GM12873 (cell line): ENCODE results near the gene KATNAL1.

ENCODE experiments used
- TF ChIP-seq, protein P1 (sequence below): IDR thresholded peaks from 2 replicates; pipeline ENCODE4 v1.5.1; 2012; ENCODE audit warnings: low read depth, mild to moderate bottlenecking, moderate library complexity, low read length, control low read depth; ENCODE audit not compliant: insufficient read depth; ENCODE audit errors: missing control alignments

The KATNAL1 gene

DNA sequence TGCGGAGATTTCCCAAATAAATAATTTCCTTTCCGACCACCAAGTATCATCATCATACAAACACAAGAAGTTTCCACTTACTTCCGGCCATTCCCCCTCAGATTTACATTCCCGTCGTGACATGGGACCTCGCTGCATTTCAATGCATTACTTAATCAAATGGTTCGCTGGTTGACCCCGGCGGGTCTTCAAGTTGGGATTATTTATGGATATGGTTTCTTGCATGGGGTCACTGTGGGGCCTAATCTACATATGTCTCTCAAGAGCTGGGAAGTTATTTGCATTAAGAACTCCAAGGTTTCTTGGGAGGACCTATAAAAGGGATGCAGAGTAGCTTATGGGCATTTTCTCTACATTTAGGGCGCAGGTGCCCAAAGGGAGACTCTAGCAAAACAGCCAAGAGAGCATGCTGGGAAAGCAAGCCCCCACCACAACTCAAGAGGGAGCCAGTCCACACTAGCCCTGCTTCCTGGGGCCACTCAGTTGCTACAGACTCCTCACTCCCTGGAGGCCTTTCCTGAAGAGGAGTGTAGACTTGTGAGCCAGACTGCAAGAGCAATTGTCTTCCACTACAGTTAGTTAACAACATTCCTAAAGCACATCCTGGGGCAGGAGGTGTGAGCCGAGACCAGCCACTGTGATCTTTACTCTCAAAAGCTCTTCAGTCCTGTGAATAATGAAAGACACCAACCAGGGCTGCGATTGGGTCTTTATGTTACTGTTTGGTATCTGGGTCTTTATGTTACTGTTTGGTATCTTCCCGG, 125.3 kb downstream of the KATNAL1 start:
- TF ChIP-seq, protein P1, sequence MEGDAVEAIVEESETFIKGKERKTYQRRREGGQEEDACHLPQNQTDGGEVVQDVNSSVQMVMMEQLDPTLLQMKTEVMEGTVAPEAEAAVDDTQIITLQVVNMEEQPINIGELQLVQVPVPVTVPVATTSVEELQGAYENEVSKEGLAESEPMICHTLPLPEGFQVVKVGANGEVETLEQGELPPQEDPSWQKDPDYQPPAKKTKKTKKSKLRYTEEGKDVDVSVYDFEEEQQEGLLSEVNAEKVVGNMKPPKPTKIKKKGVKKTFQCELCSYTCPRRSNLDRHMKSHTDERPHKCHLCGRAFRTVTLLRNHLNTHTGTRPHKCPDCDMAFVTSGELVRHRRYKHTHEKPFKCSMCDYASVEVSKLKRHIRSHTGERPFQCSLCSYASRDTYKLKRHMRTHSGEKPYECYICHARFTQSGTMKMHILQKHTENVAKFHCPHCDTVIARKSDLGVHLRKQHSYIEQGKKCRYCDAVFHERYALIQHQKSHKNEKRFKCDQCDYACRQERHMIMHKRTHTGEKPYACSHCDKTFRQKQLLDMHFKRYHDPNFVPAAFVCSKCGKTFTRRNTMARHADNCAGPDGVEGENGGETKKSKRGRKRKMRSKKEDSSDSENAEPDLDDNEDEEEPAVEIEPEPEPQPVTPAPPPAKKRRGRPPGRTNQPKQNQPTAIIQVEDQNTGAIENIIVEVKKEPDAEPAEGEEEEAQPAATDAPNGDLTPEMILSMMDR = no peak

DNA sequence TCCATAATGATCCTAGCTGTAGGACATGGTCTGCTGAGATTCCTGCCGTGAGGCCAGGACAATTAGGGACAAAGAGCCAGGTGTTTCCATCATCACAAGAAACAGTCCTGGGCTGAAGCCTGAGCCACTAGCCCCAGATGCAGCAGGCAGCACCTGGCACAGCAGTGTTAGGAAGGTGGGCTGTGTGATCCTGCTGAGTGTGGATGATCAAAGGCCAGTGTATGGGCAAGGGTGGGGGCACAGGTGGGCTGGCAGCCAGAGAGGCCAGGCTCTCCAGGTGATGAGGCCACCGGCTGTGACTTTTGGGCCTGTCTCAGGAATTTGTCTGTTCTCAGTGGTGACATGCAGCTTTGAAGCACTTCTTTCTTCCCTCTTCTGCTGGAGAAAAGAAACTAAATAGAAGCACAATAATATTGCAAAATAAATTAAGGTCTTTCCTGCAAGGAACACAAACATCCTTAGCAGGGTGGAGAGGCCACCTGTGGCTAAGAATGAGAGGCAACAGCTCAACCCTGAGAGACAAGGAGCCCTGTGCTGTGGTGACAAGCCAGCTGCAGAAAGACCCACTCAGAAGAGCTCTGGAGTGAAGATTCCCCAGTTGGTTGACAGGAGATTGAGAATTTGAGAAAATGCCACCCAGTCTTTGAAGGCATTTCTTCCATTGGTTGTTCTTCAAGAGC, 127.6 kb downstream of the KATNAL1 start:
- TF ChIP-seq, protein P1 = no peak

GRCh38 chr13:30178976-30179375, 128.4 kb downstream of the KATNAL1 start:
- TF ChIP-seq, protein P1 = no peak

- TF ChIP-seq, protein P1 = no peak
Observed at GRCh38 chr13:30175166-30175565, 132.2 kb downstream of the KATNAL1 start.

DNA sequence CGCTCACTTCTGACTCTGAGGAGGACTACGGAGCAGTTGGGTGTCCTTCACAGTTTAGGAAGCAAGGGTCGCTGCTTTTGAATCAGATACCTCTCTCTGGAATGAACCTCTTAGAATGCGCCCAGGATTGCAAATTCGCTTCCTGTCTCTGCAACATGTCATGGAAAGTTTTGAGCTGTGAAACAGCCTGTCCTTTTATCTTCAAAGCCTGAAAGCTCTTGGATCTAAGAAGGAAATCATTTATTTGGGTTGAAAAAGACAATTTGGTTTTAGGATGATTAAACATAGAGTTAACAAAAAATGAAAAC, 134.1 kb downstream of the KATNAL1 start:
- TF ChIP-seq, protein P1 = no peak

DNA sequence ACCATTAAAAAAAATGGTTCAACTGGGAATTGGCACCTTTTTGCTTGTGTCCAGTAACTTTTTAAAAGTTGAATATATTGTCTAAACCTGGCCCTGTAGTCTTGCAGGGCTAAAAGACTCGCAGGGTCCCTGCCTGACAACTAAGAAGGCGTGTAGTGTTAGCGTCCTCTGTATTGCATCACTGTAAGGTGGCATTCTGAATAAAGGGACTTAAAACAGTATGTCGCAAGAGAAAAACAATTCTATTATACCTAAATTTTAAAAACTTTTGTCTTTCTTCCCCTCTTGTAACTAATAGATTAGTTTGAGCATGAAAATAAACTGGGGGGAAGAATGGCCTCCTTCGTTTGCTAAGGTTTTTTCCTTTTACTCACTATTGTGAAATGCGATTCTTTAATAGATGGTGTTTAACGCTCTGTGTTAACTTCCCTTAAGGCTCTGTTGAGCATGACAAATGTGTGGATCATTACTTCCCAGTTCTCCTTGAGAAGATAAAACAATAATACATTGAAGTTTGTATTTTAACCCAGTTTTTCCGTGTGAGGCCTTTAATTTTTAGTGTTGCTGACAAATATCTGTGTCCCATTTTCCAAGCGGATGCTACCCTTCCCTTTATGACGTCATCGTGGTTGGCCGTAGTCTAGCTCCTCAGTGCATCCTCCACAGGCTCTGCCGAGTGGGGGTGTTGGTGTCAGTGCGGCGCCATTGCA, 134.6 kb downstream of the KATNAL1 start:
- TF ChIP-seq, protein P1 = no peak

GRCh38 chr13:30170569-30170968, 136.8 kb downstream of the KATNAL1 start:
- TF ChIP-seq, protein P1 = no peak
